ENCODE measurements around the gene APOL6. TPM values are rescaled to one million over a fixed set of nuclear protein-coding genes. Genes with fewer than 3 reads are reported as not detected.

Gene APOL6, protein sequence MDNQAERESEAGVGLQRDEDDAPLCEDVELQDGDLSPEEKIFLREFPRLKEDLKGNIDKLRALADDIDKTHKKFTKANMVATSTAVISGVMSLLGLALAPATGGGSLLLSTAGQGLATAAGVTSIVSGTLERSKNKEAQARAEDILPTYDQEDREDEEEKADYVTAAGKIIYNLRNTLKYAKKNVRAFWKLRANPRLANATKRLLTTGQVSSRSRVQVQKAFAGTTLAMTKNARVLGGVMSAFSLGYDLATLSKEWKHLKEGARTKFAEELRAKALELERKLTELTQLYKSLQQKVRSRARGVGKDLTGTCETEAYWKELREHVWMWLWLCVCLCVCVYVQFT
- total RNA-seq (2022) (10.0 and 13.9 TPM in 2 replicates), Bru-seq, nascent RNA (percentile 81 among the genes with signal in this experiment), BruChase-seq, experiment 1, labeled RNA remaining after a 2-hour chase (percentile 95 among the genes with signal in this experiment), BruChase-seq, experiment 2, labeled RNA remaining after a 6-hour chase (percentile 93 among the genes with signal in this experiment)
- long read RNA-seq, full-length matches to known transcripts, result 5 of 15 reads
- long read RNA-seq, partial matches to known transcripts, result 1 of 15 reads
- long read RNA-seq, other reads (novel, unspliced or antisense), result 9 of 15 reads

DNA sequence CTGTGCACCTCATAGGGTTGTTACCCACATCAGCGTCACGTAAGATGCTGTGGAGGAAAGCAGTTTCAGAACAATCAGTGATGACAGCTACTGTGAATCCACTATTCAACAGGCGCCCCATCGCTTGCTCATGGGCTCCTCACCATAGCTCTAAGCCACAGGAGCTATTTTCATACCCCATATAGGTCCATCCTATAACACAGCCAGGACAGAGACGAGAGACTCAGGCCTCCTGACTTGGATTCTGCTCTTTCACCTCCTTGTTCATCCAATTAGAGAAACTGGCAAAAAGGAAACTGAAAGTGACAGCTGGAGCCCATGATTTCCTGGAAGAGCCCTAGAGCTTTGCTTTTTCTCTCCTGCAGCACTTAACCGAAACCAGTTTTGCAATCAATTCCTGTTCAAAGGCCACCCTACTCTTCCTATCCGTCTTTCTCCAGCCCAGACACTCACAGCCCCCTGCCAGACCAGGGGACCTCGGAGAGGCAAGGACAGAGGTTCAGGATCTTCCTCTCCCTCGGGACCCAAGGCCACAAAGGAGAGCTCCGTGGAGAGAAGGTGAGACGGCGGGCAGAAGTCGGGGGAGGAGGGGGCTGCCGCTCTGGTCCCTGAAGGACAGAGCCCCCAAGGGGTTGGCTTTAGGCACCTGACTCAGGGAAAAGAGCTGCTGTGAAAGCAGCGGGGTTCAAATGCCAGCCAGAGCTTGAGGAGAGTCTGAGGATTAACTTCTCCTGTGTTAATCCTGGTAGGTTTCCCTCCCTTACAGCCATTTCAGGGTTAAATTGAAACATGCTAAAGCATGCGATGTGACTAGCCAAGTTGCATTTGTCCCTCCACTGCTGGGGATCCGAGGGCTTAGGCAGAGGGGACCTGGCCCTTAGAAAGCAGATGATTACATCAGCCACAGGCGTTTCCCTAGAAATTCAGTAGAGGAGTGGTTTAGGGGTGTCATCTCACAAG, at the start of gene APOL6:
APOL6 (plus strand) TSS at position 381 of the 960 bp plus-strand sequence. CDS start 7,980 bp downstream, outside the sequence.
- Histone ChIP-seq H3K4me1 (0 out of 2 replicates have a peak, but pooled peaks cover 3% of the 10 kb centered on the region), H3K4me3 (ENCODE audit: low read depth, low read length) (peak within 1 kb of the TSS; percentile 43), H3K9me3 (no peaks in the 10 kb centered on the region), H3K27me3 (replicated peaks; ENCODE audit: control insufficient read depth, insufficient read depth, low read length) (no peaks in the 10 kb centered on the region), H3K36me3 (ENCODE audit: control insufficient read depth, insufficient read depth, low read length) (no peaks in the 10 kb centered on the region)
- Mint-ChIP-seq H3K4me3 (ENCODE audit: unreplicated experiment) (peak within 1 kb of the TSS; percentile 84), H3K9me3 (ENCODE audit: unreplicated experiment) (no peaks in the 10 kb centered on the region), H3K27me3 (ENCODE audit: insufficient read depth, unreplicated experiment) (no peaks in the 10 kb centered on the region), H3K4me1 (ENCODE audit: low read depth, unreplicated experiment) (peaks cover 7% of the 10 kb centered on the region), H3K27ac (ENCODE audit: unreplicated experiment) (peak within 1 kb of the TSS; percentile 89), H3K36me3 (ENCODE audit: insufficient read depth, unreplicated experiment) (peaks cover 9% of the 10 kb centered on the region)
- intact Hi-C loops (cut with micrococcal nuclease; ENCODE audit: unreplicated experiment), result no loop called here
- ChIA-PET POLR2A (interaction anchor here (0.6 to 1.1 kb wide), 4 partner anchors 8 to 221 kb away, joined by 3 to 4 read pairs (median 3); no protein-coding TSS in a partner anchor), CTCF (interaction anchor here (0.6 to 1.1 kb wide), 3 partner anchors 21 to 192 kb away, joined by 3 to 7 read pairs (median 4); no protein-coding TSS in a partner anchor)
- peak in 1 of 2 experiments; percentile 55 for DNase-seq
- BruUV-seq (replicated peaks), result TSS peak; percentile 81
- TF ChIP-seq, protein P1, sequence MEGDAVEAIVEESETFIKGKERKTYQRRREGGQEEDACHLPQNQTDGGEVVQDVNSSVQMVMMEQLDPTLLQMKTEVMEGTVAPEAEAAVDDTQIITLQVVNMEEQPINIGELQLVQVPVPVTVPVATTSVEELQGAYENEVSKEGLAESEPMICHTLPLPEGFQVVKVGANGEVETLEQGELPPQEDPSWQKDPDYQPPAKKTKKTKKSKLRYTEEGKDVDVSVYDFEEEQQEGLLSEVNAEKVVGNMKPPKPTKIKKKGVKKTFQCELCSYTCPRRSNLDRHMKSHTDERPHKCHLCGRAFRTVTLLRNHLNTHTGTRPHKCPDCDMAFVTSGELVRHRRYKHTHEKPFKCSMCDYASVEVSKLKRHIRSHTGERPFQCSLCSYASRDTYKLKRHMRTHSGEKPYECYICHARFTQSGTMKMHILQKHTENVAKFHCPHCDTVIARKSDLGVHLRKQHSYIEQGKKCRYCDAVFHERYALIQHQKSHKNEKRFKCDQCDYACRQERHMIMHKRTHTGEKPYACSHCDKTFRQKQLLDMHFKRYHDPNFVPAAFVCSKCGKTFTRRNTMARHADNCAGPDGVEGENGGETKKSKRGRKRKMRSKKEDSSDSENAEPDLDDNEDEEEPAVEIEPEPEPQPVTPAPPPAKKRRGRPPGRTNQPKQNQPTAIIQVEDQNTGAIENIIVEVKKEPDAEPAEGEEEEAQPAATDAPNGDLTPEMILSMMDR (IDR thresholded peaks at IDR 0.05; ENCODE audit: insufficient read depth in 1 of 2, low read depth in 1 of 2, low read length in 1 of 2, severe bottlenecking in 1 of 2, unreplicated experiment in 1 of 2), result no peak

DNA sequence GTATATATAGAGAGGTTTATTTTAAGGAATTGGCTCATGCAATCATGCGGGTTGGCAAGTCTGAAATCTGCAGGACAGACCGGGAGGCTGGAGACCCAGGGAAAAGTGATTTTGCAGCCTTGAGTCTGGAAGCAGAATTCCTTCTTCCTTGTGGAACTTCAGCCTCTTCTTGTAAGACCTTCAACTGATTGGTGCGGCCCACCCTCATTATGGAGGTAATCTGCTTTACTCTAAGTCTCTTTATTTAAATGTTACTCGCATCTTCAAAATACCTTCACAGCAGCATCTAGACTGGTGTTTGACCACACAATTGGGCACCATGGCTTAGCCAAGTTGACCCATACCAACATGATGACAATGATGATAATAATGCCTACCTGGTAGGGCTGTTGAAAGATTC, 48.9 kb upstream of the APOL6 start:
- Histone ChIP-seq H3K27me3 (replicated peaks; ENCODE audit: control insufficient read depth, insufficient read depth, low read length) (no peaks in the 10 kb centered on the region), H3K4me1 (peaks cover 11% of the 10 kb centered on the region), H3K4me3 (ENCODE audit: low read depth, low read length) (no peak overlapping the region), H3K36me3 (ENCODE audit: control insufficient read depth, insufficient read depth, low read length) (no peaks in the 10 kb centered on the region), H3K9me3 (no peaks in the 10 kb centered on the region)
- no peak overlapping the region for H3K27ac Mint-ChIP-seq (ENCODE audit: unreplicated experiment)
- intact Hi-C loops (cut with micrococcal nuclease; ENCODE audit: unreplicated experiment), result no loop called here
- TF ChIP-seq, protein P1 (IDR thresholded peaks at IDR 0.05; ENCODE audit: insufficient read depth in 1 of 2, low read depth in 1 of 2, low read length in 1 of 2, severe bottlenecking in 1 of 2, unreplicated experiment in 1 of 2), result no peak
- H3K9me3 Mint-ChIP-seq (ENCODE audit: unreplicated experiment), result no peaks in the 10 kb centered on the region
- no peaks in the 10 kb centered on the region for H3K36me3 Mint-ChIP-seq (ENCODE audit: insufficient read depth, unreplicated experiment)
- H3K4me1 Mint-ChIP-seq (ENCODE audit: low read depth, unreplicated experiment), result peaks cover 7% of the 10 kb centered on the region
- DNase-seq, result no peak
- BruUV-seq (replicated peaks), result no TSS peak
- CTCF ChIA-PET, result no interaction called here
- no peak overlapping the region for H3K4me3 Mint-ChIP-seq (ENCODE audit: unreplicated experiment)
- no peaks in the 10 kb centered on the region for H3K27me3 Mint-ChIP-seq (ENCODE audit: insufficient read depth, unreplicated experiment)
- POLR2A ChIA-PET, result no interaction called here

DNA sequence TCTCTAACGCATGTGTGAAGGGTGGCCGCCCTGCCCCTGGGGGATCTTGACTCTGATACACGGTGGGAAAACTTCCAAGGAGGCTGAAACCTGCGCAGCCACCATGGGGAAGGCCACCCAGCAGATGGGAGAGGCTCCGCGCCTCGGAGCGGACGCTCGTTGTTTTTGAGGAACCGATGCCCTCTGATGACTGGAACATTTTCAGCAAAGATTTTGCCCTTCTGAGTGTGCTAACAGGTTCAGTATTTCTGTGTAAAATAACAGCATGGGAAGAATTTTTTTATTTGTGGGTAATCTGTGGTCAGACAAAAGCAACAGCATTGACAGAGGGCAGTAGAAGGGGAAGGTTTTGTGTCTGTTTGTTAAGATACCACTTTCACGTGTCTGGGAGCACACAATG, 47.8 kb upstream of the APOL6 start:
- Histone ChIP-seq H3K4me1 (peaks cover 9% of the 10 kb centered on the region), H3K4me3 (ENCODE audit: low read depth, low read length) (no peak overlapping the region), H3K27me3 (replicated peaks; ENCODE audit: control insufficient read depth, insufficient read depth, low read length) (no peaks in the 10 kb centered on the region), H3K36me3 (ENCODE audit: control insufficient read depth, insufficient read depth, low read length) (no peaks in the 10 kb centered on the region), H3K9me3 (no peaks in the 10 kb centered on the region)
- H3K4me3 Mint-ChIP-seq (ENCODE audit: unreplicated experiment), result no peak overlapping the region
- ChIA-PET CTCF (no interaction called here), POLR2A (no interaction called here)
- no peaks in the 10 kb centered on the region for H3K36me3 Mint-ChIP-seq (ENCODE audit: insufficient read depth, unreplicated experiment)
- H3K4me1 Mint-ChIP-seq (ENCODE audit: low read depth, unreplicated experiment), result peaks cover 7% of the 10 kb centered on the region
- H3K9me3 Mint-ChIP-seq (ENCODE audit: unreplicated experiment), result no peaks in the 10 kb centered on the region
- intact Hi-C loops (cut with micrococcal nuclease; ENCODE audit: unreplicated experiment), result no loop called here
- no peaks in the 10 kb centered on the region for H3K27me3 Mint-ChIP-seq (ENCODE audit: insufficient read depth, unreplicated experiment)
- H3K27ac Mint-ChIP-seq (ENCODE audit: unreplicated experiment), result no peak overlapping the region
- TF ChIP-seq, protein P1 (IDR thresholded peaks at IDR 0.05; ENCODE audit: insufficient read depth in 1 of 2, low read depth in 1 of 2, low read length in 1 of 2, severe bottlenecking in 1 of 2, unreplicated experiment in 1 of 2), result no peak
- no TSS peak for BruUV-seq (replicated peaks)
- no peak for DNase-seq
